Panc1 (cell line): ENCODE data around the gene PRKAG2.

Experiments used
- TF ChIP-seq, protein P1 (sequence below): fragments of 450-650 bp; IDR thresholded peaks from 2 replicates; pipeline ENCODE4 v1.5.1; 2017; ENCODE audit warnings: mild to moderate bottlenecking
- TF ChIP-seq, protein P2 (sequence below), 2 experiments: IDR thresholded peaks; 2 replicates each; pipeline ENCODE4 v1.6.1; 2011 to 2012; ENCODE audit warnings: low read depth in 2 of 2, control low read depth in 1 of 2, low read length in 1 of 2, mild to moderate bottlenecking in 1 of 2, moderate library complexity in 1 of 2; ENCODE audit not compliant: insufficient read depth in 1 of 2

DNA sequence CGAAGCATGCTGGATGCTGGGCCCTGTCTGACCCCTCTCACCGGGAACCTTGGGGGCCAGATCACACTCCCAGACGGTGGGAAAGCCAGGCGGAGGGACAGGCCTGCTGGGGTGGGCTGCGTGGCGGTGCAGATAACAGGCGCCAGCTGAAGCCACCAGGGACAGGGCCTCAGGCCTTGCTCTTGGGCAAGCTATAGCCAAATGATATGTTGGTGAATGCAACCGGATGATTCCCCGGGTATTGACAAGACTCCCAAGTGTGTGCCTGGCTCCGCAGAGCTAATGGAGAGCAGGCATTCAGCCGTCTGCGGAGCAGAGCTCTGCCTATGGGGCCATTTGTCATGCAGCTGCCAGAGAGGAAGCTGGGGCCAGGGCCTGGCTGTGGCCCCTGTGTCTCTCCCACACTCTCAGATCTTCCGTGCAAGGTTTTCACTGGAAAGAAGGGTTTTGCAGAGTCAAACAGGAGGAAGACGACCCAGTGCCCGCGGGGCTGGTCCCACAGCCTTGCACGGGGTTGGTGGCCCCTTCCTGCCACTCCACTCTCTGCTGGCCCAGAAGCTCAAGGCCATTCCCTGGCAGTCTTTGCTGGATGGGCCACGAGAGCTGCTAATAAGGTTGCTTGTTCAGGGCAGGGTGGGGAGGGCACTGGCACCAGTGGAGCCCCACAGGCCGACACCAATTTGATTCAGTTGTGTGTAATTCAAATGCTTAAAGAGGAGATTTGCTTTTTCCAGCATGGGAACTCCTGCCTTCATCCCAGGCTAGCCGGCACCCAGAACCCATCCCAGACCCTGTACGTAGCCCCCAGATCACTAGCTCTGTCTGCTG, 91.8 kb downstream of the PRKAG2 start:
- TF ChIP-seq, protein P1, sequence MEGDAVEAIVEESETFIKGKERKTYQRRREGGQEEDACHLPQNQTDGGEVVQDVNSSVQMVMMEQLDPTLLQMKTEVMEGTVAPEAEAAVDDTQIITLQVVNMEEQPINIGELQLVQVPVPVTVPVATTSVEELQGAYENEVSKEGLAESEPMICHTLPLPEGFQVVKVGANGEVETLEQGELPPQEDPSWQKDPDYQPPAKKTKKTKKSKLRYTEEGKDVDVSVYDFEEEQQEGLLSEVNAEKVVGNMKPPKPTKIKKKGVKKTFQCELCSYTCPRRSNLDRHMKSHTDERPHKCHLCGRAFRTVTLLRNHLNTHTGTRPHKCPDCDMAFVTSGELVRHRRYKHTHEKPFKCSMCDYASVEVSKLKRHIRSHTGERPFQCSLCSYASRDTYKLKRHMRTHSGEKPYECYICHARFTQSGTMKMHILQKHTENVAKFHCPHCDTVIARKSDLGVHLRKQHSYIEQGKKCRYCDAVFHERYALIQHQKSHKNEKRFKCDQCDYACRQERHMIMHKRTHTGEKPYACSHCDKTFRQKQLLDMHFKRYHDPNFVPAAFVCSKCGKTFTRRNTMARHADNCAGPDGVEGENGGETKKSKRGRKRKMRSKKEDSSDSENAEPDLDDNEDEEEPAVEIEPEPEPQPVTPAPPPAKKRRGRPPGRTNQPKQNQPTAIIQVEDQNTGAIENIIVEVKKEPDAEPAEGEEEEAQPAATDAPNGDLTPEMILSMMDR: no peak
- TF ChIP-seq, protein P2, sequence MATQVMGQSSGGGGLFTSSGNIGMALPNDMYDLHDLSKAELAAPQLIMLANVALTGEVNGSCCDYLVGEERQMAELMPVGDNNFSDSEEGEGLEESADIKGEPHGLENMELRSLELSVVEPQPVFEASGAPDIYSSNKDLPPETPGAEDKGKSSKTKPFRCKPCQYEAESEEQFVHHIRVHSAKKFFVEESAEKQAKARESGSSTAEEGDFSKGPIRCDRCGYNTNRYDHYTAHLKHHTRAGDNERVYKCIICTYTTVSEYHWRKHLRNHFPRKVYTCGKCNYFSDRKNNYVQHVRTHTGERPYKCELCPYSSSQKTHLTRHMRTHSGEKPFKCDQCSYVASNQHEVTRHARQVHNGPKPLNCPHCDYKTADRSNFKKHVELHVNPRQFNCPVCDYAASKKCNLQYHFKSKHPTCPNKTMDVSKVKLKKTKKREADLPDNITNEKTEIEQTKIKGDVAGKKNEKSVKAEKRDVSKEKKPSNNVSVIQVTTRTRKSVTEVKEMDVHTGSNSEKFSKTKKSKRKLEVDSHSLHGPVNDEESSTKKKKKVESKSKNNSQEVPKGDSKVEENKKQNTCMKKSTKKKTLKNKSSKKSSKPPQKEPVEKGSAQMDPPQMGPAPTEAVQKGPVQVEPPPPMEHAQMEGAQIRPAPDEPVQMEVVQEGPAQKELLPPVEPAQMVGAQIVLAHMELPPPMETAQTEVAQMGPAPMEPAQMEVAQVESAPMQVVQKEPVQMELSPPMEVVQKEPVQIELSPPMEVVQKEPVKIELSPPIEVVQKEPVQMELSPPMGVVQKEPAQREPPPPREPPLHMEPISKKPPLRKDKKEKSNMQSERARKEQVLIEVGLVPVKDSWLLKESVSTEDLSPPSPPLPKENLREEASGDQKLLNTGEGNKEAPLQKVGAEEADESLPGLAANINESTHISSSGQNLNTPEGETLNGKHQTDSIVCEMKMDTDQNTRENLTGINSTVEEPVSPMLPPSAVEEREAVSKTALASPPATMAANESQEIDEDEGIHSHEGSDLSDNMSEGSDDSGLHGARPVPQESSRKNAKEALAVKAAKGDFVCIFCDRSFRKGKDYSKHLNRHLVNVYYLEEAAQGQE (IDR thresholded peaks at IDR 0.05; ENCODE audit: insufficient read depth in 1 of 2, low read depth in 2 of 2, low read length in 1 of 2): no peak
